ENCODE data around the gene SPATA2L. TPM values are rescaled to one million over a fixed set of nuclear protein-coding genes. Genes with fewer than 3 reads are reported as not detected.

Gene SPATA2L
- total RNA-seq, 2 donors from 2014 or later: 4.4 to 5.0 TPM

DNA sequence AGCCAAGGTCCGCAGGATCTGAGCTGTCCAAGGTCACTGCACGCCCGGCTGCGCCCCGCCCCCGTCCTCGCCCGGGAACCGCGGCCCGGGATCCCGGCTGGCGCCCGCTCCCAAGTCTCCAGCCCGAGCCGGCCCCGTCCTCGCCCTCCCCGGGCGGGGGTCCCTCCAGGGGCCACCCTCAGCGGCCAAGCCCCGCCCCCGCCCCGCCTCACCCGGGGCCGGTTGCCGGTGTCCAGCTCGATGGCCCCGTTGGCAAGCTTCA lies 19.0 kb upstream of the SPATA2L start:
- Mint-ChIP-seq H3K4me3 (peak overlapping the region; percentile 71), H3K27me3 (no peaks in the 10 kb centered on the region), H3K9me3 (no peaks in the 10 kb centered on the region), H3K27ac (no peak overlapping the region), H3K36me3 (ENCODE audit: low read depth) (peaks cover 28% of the 10 kb centered on the region), H3K4me1 (peaks cover 21% of the 10 kb centered on the region)
- no peak for ATAC-seq (replicated peaks)

DNA sequence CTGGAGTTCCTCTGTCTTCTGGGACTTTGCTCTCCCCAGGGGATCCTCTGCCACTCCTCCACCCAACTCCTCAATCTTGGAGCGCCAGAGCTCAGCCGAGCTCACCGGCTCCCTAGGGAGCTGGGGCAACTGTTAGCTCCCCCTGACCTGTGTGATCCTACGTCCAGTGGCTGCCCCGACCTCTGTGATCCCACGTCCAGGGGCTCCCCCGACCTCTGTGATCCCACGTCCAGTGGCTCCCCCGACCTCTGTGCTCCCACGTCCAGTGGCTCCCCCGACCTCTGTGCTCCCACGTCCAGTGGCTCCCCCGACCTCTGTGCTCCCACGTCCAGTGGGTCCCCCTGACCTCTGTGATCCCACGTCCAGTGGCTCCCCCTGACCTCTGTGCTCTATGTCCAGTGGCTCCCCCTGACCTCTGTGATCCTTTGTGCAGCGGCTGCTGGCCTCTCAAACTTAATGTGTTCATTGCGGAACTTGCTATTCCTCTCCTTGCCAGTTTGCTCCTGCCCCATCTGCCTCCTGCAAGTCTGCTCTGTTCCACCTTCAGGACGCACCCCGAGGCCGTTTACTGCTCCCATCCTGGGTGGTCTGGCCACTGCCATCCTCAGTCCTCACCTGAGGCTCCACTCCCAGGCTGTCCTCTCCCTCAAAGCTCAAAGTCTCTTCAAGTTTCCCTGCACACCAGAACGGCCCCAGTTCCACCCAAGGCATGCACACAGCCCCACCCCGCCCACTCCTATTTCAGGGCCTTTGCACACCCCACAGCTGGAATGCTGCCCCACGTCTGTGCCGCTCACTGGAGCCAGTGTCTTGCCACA lies 16.4 kb upstream of the SPATA2L start:
- Mint-ChIP-seq H3K4me1 (peaks cover 18% of the 10 kb centered on the region), H3K4me3 (no peak overlapping the region), H3K9me3 (no peaks in the 10 kb centered on the region), H3K27me3 (no peaks in the 10 kb centered on the region), H3K27ac (no peak overlapping the region), H3K36me3 (ENCODE audit: low read depth) (peaks cover 19% of the 10 kb centered on the region)
- ATAC-seq (replicated peaks): no peak

DNA sequence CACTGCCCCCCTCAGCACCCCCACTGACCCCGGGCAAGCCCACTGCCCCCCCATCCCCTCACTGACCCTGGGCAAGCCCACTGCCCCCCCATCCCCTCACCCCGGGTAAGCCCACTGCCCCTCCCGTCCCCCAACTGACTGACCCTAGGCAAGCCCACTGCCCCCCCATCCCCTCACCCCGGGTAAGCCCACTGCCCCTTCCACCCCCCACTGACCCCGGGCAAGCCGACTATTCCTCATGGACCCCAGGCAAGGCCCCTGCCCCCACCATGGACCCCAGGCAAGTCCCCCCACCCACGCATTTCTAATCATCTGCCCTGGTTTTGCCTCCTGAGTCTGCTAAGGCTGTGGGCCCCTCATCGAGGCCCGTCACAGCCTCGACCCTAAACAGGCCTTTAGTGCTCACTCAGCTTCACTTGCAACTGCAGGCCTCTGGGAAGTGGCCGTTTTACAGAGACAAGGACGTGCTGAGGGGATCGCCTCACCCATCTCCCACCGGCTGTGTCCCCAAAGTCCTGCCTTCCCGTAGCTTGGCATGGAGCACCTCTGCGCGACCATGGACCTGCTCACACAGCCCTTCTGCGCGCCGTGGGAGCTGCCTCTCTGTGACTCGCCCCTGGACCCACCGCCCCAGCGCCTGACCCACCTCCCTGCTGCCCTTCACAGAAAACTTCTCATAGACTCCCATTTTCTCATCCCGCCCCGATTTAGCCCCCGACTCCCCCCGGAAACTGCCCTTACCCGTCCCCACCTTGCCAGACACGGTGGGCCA lies 15.6 kb upstream of the SPATA2L start:
- Mint-ChIP-seq H3K27ac (no peak overlapping the region), H3K4me3 (no peak overlapping the region), H3K36me3 (ENCODE audit: low read depth) (peaks cover 13% of the 10 kb centered on the region), H3K27me3 (no peaks in the 10 kb centered on the region), H3K4me1 (peaks cover 14% of the 10 kb centered on the region), H3K9me3 (no peaks in the 10 kb centered on the region)
- ATAC-seq (replicated peaks): no peak

DNA sequence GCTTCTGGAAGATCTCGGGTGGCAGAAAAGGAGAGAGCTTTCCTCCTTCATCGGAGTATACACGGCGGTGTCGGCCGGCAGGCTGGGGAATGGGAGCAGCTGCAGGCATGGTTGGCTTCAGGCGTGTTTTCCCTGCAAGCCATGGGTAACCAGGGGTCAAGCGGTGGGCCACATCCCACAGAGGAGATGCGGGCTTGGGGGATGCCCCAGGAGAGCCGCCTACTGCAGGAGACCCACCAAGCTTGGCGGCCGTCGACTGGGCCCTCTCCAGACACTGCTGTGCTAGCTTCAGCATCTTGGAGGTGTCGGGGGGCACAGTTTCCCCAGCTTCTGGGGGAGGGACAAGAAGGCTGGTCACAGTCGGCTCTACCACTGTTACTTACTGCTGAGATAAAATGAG lies 15.0 kb upstream of the SPATA2L start:
- no peak for ATAC-seq (replicated peaks)
- Mint-ChIP-seq H3K27ac (no peak overlapping the region), H3K4me1 (peaks cover 14% of the 10 kb centered on the region), H3K9me3 (no peaks in the 10 kb centered on the region), H3K4me3 (no peak overlapping the region), H3K36me3 (ENCODE audit: low read depth) (peaks cover 13% of the 10 kb centered on the region), H3K27me3 (no peaks in the 10 kb centered on the region)

DNA sequence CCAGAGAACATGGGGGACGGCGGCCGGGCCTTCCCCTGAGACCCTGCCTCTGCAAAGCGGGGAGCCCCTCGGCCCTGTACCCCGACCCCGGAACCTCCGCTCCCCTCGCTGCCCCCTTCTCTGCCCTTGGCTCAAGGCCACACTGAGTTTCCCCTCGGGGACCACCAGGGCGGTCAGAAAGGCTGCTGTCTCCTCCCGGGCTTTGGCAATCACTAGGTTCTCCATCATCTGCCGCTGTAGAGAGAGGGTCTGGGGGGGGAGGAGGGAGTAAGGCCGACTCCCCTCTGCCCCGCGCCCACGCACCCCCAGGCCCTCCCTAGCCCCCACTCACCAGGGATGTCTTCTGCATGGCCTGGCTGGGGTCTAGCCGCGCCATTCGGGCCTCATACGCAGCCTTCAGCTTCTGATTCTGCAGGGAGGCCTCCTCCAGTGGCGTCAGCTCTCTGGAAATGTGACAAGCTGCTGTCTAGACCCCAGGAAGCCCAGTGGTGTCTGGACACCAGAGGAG lies 10.8 kb upstream of the SPATA2L start:
- no peaks in the 10 kb centered on the region for H3K9me3 Mint-ChIP-seq
- H3K27me3 Mint-ChIP-seq: no peaks in the 10 kb centered on the region
- H3K4me3 Mint-ChIP-seq: peak overlapping the region; percentile 66
- ATAC-seq (replicated peaks): peak; percentile 9
- H3K4me1 Mint-ChIP-seq: peaks cover 5% of the 10 kb centered on the region
- no peak overlapping the region for H3K27ac Mint-ChIP-seq
- peaks cover 13% of the 10 kb centered on the region for H3K36me3 Mint-ChIP-seq (ENCODE audit: low read depth)

DNA sequence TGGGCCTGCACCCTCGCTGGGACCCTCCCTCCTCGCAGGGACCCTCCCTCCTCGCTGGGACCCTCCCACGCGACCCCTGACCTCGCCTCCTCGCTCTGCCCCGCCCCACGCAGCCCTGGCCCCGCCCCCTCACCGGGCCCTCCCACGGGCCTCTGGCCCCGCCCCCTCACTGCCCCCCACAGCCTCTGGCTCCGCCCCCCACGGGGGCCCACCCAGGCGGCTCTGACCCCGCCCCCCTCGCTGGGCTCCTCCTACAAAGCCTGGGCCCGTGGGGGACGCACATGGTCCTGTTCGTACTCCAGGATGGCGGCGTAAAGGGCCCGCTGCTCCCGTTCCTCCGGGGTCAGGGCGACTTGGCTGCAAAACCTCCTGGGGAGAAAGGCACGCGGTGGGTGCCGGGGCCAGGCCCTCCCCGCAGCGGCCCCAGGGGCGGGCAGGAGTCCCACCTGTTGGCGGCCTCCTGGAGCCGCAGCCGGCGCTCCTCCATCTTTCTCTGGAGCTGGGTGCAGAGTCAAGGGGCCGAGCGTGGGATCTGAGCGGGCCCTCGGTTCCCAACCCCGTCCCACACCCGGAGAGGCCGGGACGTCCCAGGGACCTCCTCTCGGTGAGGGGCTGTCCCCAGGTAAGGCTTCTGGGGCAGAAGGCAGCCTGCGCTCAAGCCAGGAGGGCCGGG lies 10.2 kb upstream of the SPATA2L start:
- H3K27me3 Mint-ChIP-seq: no peaks in the 10 kb centered on the region
- ATAC-seq (replicated peaks): peak; percentile 78
- peak overlapping the region; percentile 66 for H3K4me3 Mint-ChIP-seq
- H3K36me3 Mint-ChIP-seq (ENCODE audit: low read depth): peaks cover 13% of the 10 kb centered on the region
- H3K9me3 Mint-ChIP-seq: no peaks in the 10 kb centered on the region
- peaks cover 5% of the 10 kb centered on the region for H3K4me1 Mint-ChIP-seq
- H3K27ac Mint-ChIP-seq: no peak overlapping the region

DNA sequence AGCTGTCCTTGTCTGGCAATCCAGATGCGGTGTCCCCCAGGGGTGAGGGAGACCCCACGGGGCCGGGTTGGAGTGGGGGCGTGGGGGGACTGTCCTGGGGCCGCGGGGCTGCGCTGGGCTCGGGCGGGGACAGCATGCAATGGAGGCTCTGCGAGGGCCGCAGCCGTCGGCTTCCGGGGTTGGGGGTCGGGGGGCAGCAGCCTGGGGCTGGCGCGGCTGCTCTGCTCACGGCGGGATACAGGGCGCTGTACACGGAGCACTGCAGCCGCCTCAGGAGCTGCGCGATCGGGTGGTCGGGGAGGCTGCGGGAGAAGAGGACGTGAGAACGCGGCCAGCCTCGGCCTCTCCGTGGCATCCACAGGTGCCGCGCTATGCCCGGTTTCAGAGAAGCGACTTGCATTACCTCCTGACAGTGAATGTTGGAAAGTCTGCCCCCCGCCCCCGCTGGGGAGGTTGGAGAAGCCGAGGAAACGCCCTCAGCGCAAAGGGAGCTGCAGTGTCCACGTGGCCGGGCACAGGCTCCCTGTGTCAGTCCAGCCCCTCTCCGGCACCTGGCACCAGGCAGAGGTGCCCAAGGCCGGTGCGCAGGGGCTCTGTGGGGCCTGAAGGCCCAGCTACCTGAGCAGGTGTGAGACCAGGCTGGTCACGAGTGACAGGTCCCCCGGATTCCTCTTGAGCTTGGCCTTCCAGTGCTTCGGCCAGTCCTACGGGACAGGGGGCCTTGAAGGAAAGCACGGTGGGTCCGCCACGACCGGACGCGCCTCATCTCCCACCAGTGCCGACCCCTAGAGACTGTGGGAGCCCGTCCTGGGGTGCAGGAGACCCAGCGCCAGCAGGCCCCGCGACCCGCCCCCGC lies 9.4 kb upstream of the SPATA2L start:
- H3K27ac Mint-ChIP-seq: no peak overlapping the region
- no peak overlapping the region for H3K4me3 Mint-ChIP-seq
- H3K36me3 Mint-ChIP-seq (ENCODE audit: low read depth): peaks cover 13% of the 10 kb centered on the region
- H3K27me3 Mint-ChIP-seq: no peaks in the 10 kb centered on the region
- H3K4me1 Mint-ChIP-seq: peaks cover 5% of the 10 kb centered on the region
- no peaks in the 10 kb centered on the region for H3K9me3 Mint-ChIP-seq
- no peak for ATAC-seq (replicated peaks)

DNA sequence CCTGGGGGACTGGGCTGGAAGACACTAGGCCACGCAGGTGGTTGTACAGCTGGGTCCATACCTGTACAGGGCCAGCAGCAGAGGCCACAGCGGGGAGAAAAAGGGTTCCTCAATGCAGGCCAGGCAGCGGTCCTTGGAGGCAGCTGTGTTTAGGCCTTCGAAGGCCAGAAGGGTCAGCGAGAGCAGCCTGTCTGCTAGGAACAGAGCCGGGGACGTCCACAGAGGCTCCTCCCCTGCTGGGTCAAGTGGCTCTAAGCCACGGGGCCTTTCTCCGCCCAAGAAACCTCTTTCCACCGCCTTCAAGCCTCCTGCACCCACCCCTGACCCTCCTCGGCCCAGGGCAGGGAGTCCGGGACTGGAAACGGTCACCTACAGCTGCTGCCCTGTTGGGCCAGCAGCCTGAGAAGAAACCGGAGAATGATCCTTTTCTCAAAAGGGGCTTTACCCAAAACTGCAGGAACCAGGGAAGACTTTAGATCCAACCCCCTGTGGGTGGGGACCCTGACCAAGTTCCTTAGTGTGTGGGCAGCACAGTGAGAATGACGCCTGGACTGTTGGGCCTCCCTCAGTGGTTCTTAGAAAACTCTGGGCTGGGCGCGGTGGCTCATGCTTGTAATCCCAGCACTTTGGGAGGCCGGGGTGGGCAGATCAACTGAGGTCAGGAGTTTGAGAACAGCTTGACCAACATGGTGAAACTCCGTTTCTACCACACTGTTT lies 8.4 kb upstream of the SPATA2L start:
- peaks cover 3% of the 10 kb centered on the region for H3K4me1 Mint-ChIP-seq
- H3K27me3 Mint-ChIP-seq: no peaks in the 10 kb centered on the region
- no peak overlapping the region for H3K4me3 Mint-ChIP-seq
- no peaks in the 10 kb centered on the region for H3K9me3 Mint-ChIP-seq
- H3K36me3 Mint-ChIP-seq (ENCODE audit: low read depth): peaks cover 9% of the 10 kb centered on the region
- H3K27ac Mint-ChIP-seq: no peak overlapping the region
- no peak for ATAC-seq (replicated peaks)

DNA sequence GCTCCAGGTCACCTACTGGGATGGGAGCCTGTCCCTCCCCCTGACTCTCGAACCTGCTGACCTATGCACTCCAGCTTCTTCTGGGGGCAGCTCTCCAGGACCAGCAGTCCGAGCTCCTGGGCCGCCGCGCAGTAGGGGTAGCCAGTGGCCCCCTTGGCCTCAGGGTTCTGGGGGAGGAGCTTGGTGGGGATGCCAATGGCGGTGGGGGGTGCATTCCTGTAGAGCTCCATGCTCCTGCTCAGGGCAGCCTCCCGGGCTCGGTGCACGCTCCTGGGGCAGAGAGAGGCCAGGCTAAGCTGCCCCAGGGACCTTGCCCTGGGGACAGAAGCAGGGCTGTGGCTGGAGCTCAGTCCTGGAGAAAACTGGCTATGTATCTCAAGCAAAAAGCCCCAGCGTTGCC lies 7.7 kb upstream of the SPATA2L start:
- Mint-ChIP-seq H3K9me3 (no peaks in the 10 kb centered on the region), H3K36me3 (ENCODE audit: low read depth) (peaks cover 2% of the 10 kb centered on the region), H3K27me3 (no peaks in the 10 kb centered on the region), H3K27ac (no peak overlapping the region), H3K4me3 (no peak overlapping the region), H3K4me1 (no peaks in the 10 kb centered on the region)
- no peak for ATAC-seq (replicated peaks)

DNA sequence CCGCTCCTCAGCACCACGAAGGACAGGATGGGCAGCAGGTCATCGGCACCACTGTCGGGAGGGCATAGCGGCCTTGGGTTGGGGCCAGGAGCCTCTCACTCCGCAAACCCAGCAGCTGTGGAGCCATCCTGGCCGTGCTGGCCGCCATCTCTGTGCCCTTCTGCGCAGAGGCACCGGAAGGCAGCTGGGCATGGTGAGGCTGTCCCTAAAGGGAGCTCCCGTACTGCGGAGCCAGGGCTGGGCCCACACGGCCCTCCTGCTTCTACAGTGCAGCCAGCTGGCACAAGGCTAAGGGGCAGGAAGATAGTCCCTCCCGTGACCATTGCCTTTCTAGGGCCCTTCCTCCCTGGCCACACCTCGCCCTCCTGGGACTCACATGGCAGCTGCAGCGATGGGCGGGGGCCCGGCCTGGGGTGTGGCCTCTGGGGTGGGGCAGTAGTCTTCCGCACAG lies 7.0 kb upstream of the SPATA2L start:
- H3K4me3 Mint-ChIP-seq: no peak overlapping the region
- no peaks in the 10 kb centered on the region for H3K36me3 Mint-ChIP-seq (ENCODE audit: low read depth)
- no peaks in the 10 kb centered on the region for H3K27me3 Mint-ChIP-seq
- no peak for ATAC-seq (replicated peaks)
- H3K27ac Mint-ChIP-seq: no peak overlapping the region
- no peaks in the 10 kb centered on the region for H3K4me1 Mint-ChIP-seq
- H3K9me3 Mint-ChIP-seq: no peaks in the 10 kb centered on the region

DNA sequence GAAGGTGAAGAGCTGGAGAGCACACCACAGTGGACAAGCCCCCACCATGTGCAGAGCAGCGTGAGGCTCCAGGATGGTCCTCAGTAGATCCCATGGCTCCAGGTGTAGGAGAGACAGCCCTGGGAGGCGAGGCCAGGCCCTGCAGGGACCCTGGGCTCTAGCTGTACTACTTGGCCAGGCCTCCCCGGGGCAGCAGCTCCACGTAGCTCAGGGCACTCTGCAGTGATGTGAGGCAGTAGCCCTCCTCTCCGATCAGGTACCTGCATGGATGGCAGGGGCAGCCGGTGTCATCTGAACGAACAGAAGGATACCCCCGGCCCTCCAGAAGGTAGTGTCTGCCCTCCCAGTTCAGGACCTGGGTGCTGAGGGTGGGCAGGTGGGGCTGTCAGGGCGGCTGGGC lies 6.2 kb upstream of the SPATA2L start:
- H3K4me1 Mint-ChIP-seq: no peaks in the 10 kb centered on the region

DNA sequence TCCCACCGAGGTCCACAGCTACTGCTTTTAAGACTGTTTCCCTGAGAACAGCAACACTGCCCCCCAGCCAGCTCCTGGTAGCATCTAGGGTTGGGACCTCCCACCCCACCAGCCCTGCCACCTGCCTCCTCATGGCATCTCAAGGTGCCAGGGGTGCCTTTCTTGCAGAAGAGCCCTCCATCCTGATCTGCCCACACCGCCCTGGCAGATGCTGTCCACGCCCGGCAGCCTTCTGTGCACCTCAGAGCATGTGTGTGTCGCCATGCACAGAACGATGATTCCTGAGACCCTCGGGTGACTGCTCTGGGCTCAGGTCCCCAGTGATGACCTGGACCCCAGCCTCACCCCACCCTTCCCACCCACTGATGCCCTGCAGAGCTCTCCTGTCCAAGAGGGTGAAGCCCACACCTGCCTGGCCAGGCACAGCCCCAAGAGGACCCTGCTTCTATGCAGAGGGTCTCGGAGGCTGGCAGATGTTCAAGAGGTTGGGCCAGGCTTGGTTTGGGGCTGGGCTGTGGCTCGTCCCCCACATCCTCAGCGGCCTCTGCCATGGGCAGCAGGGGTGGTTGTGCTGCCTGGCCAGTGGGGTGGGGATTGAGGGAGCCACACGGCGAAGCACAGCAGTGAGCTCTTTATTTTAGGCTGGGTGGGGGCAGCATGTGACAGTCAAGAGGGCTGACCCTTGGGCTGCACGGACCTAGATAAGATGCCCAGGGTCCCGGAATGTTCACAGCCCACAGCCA lies 5.2 kb upstream of the SPATA2L start:
- Mint-ChIP-seq H3K27ac (no peak overlapping the region), H3K36me3 (ENCODE audit: low read depth) (no peaks in the 10 kb centered on the region), H3K4me3 (no peak overlapping the region), H3K27me3 (no peaks in the 10 kb centered on the region), H3K9me3 (no peaks in the 10 kb centered on the region), H3K4me1 (no peaks in the 10 kb centered on the region)
- no peak for ATAC-seq (replicated peaks)

More for the DNA sequence above, 6.2 kb upstream of the SPATA2L start:
- ATAC-seq (replicated peaks): no peak
- Mint-ChIP-seq H3K9me3 (no peaks in the 10 kb centered on the region), H3K27ac (no peak overlapping the region), H3K27me3 (no peaks in the 10 kb centered on the region), H3K4me3 (no peak overlapping the region), H3K36me3 (ENCODE audit: low read depth) (no peaks in the 10 kb centered on the region)

DNA sequence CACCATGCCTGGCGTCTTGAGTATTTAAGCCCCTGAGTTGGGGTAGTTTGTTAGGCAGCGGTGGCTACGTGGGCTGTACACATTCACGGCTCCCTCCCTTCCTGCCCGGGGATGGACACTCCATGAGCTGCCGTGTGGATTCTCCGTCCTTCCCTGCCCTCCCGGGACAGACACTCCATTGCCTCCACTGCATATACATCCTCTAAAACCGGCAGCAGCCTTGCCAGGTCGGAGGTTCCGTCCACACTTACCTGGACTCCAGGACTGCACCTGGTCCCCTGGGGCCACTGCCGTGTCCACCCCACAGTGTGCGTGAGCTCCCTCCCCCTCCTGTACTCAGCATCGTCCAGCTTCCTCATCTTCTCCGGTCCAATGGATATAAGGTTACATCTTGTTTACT lies 3.5 kb upstream of the SPATA2L start:
- Mint-ChIP-seq H3K9me3 (no peaks in the 10 kb centered on the region), H3K4me1 (no peaks in the 10 kb centered on the region), H3K36me3 (ENCODE audit: low read depth) (peaks cover 4% of the 10 kb centered on the region), H3K27me3 (no peaks in the 10 kb centered on the region), H3K4me3 (no peak overlapping the region), H3K27ac (no peak overlapping the region)
- no peak for ATAC-seq (replicated peaks)
